HG03159 (cell line): Measurements from ENCODE around the gene PCSK5.
"Not testable (repeated sequence)": the region's sequence is repeated elsewhere in the genome, so short reads cannot be mapped to it uniquely, and the experiment has no call there.

Source experiments
- ATAC-seq: cut with Tn5 transposase; IDR thresholded peaks from one replicate; pipeline ENCODE4 v1.9.1; 2021; ENCODE audit warnings: mild to moderate bottlenecking, moderate library complexity; ENCODE audit not compliant: unreplicated experiment

PCSK5 gene

GRCh38 chr9:75889577-75889976, 896 bp upstream of the PCSK5 start:
- ATAC-seq, result no peak

- ATAC-seq, result no peak
Measured at GRCh38 chr9:75889977-75890471, 449 bp upstream of the PCSK5 start.

- ATAC-seq, result no peak
Measured at GRCh38 chr9:75891277-75891741, 836 bp downstream of the PCSK5 start.

GRCh38 chr9:75891771-75892215, 1.3 kb downstream of the PCSK5 start:
- ATAC-seq, result no peak

- no peak for ATAC-seq
Measured at GRCh38 chr9:75892216-75892911, 1.9 kb downstream of the PCSK5 start.

GRCh38 chr9:75893106-75893505, 2.6 kb downstream of the PCSK5 start:
- ATAC-seq, result no peak

- ATAC-seq, result no peak
Measured at GRCh38 chr9:75894566-75894965, 4.1 kb downstream of the PCSK5 start.

- ATAC-seq, result no peak
Measured at GRCh38 chr9:75895112-75895511, 4.6 kb downstream of the PCSK5 start.

GRCh38 chr9:75896193-75896592, 5.7 kb downstream of the PCSK5 start:
- ATAC-seq, result no peak

GRCh38 chr9:75900893-75901524, 10.5 kb downstream of the PCSK5 start:
- not testable (repeated sequence) for ATAC-seq

GRCh38 chr9:75903785-75904360, 13.4 kb downstream of the PCSK5 start:
- no peak for ATAC-seq

GRCh38 chr9:75904364-75904763, 13.9 kb downstream of the PCSK5 start:
- ATAC-seq, result no peak

- no peak for ATAC-seq
Measured at GRCh38 chr9:75906531-75906930, 16.1 kb downstream of the PCSK5 start.

GRCh38 chr9:75907329-75907728, 16.9 kb downstream of the PCSK5 start:
- no peak for ATAC-seq

GRCh38 chr9:75907923-75908322, 17.4 kb downstream of the PCSK5 start:
- no peak for ATAC-seq

GRCh38 chr9:75909776-75910175, 19.3 kb downstream of the PCSK5 start:
- no peak for ATAC-seq

- ATAC-seq, result no peak
Measured at GRCh38 chr9:75910731-75911130, 20.3 kb downstream of the PCSK5 start.

- no peak for ATAC-seq
Measured at GRCh38 chr9:75911390-75911789, 20.9 kb downstream of the PCSK5 start.

GRCh38 chr9:75912951-75913350, 22.5 kb downstream of the PCSK5 start:
- ATAC-seq, result no peak

GRCh38 chr9:75914002-75914401, 23.5 kb downstream of the PCSK5 start:
- no peak for ATAC-seq

GRCh38 chr9:75914883-75915452, 24.5 kb downstream of the PCSK5 start:
- no peak for ATAC-seq

- no peak for ATAC-seq
Measured at GRCh38 chr9:75918154-75918553, 27.7 kb downstream of the PCSK5 start.
